ENCODE data around the gene TEX29.

The TEX29 gene

DNA sequence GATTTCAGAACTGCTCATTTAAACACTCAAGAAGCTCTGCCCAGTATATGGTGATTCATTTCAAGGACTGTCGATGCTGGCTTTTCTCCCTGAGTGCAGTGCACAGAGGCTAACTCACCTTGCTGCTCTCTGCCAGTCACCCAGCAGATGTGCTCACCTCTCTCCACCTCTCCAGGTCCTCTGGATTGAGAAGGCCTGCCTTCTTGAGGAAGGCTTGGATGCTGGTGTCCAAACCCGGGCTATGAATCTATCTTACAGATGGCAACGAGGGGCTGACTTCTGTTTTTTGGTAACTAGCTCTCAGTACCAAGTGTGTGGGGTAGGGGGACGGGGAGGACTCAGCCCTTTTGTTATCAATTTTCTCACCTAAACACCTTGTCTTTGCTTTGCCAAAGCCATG, 47.6 kb downstream of the TEX29 start:
- DNase-seq (ENCODE audit: low spot score) = no peak

DNA sequence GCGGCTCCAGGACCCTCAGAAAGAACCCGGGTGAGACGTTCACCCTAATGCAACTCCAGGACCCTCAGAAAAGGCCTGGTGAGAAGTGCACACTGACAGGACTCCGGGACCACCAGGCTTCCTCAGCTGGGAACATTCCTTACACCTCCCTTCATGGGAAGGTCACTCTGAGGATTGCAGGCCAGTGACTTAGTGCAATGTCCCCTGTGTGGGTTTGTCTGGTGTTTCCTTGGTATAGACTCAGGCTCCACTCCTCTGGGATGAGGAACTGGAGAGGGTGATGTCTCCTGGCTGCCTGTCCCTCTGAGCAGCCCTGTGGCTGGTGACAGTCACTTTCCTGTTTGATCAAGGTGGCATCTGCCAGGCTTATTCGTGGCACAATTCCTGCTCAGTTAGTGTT, 49.7 kb downstream of the TEX29 start:
- DNase-seq (ENCODE audit: low spot score) = no peak

DNA sequence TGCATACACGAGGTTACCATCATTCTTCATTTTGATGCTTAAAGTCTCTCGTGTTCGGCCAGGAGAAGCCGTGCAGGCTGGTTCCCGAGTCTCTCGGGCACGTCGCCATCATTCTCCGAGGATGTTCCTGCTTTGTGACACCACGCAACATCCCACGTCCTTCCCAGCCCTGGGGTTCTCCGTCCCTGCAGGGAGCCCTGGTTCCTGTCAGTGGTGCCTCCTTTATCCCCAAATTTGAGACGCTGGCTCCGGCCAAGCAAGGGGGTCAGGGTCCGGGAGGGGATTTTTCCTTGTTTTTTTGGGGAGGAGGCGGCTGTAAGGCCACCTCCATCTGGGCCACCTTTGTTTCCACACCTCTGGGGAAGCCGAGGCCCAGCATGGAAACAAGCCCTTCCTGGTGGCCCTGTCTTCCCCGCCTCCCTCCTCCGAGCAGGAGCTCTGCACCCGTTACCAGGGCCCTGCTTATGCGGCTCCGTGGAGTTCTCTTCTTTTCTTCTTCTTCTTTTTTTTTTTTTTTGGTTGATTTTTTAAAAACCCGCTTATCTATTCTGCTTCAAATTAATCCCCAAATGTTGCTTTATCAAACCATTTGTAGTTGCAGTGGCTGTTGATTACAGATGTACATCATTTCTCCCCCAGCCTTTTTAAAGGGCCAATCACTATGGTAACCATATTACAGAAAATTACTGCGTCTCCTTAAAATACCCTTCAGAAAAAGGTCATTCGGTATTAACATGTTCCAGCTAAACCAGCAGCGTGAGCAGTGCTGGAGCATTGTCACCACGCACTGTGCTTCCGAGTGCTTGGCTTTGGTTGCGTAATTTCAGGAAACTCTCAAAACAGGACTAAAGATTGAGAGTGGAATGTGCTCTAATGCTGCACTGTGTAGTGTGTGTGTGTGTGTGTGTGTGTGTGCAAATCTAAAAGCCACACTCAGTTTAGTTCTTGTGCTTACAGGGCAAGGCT, 50.4 kb downstream of the TEX29 start:
- no peak for DNase-seq (ENCODE audit: low spot score)

DNA sequence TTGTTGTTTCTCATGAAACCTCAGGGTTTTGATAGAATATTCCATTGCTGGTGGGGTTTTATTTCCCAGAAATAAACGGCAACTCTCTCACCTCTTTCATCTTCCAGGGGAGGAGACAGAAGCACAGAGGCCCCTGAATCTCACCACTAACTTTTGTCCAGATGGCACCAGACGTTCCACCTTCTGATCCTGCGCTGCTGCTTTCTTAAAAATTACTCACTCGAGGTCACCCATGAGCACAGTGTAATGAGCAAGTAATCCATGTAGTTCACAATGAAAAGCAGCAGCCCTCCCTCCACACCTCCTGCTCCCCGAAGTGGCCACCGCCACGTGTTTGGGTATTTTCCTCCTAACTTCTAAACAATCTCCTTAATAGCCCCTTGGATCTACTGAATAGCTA, 51.3 kb downstream of the TEX29 start:
- no peak for DNase-seq (ENCODE audit: low spot score)

DNA sequence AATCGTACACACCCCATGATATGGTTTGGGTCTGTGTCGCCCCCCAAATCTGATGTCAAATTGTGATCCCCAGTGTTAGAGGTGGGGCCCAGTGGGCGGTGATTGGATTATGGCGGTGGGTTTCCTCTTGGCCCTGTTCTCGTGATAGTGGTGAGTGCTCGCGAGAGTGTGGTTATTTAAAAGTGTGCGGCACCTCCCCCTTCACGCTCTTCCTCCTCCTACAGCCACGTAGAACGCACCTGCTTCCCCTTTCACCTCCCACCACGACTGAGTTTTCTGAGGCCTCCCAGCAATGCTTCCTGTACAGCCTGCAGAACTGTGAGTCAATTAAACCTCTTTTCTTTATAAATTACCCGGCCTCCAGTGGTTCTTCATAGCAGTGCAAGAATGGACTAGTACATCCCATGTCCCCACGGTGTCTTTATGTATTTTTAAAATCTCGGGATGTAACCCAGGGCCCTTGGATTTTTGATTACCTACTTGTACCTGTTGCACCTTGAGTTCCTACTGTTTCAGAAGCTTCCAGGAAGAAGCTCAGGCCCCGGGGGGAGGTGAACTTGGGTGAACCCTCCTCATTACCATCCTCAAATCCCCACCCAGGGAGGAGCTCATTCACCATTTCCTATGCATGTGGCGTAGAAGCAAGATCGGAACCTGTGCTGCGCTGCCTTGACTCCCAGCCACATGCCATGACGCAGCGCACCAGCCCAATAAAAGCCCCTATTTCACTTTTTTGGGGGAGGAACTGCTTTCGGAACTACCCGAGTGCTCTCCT, 52.4 kb downstream of the TEX29 start:
- DNase-seq (ENCODE audit: low spot score) = no peak

DNA sequence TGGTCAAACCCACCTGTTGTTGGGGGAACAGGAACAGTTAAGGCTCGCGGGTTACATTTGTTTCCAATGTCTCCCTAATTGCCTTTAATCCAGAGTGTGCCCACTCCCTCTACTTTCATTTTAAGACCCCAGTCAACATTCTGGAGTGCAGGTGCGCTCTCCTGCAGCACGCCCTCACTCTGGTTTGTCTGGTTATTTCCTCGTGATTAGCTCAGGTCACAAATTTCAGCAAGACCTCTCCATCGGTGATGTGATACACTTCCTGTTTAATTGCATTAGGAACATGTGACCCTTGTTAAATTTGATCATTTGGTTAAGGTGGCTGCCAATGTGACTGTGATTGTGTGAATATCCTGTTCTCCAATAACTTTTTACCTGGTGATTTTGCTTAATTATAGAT, 53.0 kb downstream of the TEX29 start:
- no peak for DNase-seq (ENCODE audit: low spot score)

DNA sequence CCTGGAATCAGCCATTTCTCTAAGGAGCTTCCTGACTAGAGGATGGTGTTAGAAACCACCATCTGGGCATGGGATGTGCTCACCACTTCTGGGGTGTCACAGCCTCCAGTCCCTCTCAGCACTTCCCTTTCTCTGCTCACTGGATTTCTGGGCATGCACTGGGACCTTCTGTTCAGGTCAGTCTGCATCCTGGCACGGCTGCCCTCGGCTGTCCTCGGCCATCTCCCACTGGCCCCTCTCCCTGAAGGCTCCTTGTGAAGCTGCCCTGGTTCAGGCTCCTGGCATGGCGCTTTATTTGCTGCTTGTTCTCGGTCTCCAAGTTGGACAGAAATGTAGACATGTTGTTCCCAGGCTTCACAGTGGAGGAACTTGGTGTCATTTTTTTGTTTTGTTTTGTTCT, 60.0 kb downstream of the TEX29 start:
- no peak for DNase-seq (ENCODE audit: low spot score)

DNA sequence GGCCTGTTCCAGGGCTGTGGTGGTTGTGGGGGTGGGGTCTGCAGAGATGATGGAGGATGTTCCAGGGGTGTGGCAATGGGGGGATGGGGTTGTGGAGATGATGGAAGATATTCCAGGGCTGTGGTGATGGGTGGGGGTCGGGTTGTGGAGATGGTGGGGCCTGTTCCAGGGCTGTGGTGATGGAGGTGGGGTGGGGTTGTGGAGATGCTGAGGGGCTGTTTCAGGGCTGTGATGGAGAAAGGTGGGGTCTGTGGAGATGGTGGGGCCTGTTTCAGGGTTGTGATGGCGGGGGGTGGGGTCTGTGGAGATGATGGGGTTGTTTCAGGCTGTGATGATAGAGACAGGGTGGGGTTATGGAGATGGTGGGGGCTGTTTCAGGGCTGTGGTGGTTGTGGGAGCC, 62.0 kb downstream of the TEX29 start:
- no peak for DNase-seq (ENCODE audit: low spot score)

DNA sequence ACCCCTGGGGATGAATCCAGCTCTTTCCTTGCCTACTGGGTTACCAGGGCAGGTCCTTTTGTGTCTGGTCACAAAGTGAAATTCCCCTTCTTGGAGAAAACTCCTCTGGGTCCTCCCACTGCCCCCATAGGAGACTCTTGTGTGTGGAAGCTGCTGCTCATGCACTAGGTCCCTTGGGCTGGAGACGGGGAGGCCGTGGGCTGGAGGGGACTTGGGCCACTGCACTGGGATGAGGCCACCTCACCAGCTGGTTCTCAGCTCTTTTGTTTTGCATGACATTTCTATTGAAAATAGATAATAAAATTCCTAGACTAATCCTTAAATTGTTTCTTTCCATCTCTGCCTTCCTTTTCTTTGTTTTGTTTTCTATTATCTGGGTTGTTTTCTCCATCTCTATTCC, 62.4 kb downstream of the TEX29 start:
- no peak for DNase-seq (ENCODE audit: low spot score)

DNA sequence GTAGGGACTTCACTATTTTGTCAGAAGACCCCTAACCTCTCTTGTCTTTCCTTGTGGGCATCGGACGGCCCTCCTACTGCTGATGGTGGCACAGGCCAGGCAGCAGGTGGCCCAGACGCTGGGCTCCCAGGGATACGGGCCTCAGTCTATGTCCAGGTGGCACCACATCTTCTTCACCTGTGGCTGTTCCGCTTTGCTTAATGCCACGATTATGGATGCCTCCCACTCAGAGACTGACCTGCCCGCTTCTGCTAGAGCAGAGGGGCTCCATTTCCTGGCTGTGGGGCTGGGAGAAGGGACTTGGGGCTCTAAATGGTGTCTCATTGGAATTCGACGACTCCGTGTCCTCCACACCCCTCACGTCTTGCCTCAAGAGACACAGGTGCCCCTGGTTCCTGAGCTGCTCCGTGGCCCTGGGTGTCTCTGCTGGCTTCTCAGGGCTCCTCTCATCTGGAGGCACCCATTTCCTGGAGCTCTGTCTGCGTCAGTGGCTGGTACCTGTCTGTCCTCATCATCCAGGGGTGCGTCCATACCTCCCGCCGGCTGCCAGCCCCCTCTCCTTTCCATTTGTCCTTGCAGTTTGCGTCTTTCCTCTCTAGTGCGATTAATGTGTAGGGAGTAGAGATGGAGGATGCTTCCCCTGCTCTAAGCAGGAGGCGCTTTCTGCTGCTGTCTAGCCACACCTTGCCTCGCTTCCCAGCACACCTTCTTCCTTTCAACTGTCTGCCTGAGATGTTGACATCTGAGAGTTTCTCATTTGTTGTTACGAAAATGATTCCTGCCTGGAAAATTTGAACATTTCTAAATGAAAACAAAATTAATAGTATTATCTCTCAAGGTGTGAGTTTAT, 63.4 kb downstream of the TEX29 start:
- DNase-seq (ENCODE audit: low spot score) = no peak

DNA sequence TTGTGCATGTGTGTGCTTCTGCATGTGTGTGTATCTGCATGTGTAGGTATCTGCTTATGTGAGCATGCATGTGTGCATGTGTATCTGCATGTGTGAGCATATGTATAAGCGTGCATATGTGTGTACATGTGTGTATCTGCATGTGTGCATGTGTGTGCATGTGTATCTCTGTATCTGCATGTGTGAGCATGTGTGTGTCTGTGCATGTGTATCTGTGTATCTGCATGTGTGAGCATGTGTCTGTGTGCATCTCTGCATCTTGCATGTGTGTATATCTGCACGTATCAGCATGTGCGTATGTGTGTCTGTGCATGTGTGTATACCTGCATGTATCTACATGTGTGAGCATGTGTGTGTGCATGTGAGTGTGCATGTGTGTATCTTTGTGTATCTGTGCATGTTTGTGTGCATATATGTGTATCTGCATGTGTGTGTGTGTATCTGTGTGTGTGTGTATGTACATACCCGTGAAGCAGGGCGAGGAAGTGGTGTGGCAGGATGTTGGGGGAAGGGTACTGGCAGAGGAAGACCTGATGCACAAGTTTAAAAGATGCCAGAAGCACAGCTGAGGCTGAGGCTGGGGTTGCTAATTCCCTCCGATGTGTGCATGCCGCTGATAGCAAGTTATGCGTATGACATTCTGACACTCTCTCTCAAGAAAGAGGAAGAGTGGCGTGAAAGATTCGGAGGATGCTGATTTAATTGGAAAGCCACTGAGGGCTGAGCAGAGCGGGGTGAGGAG, 64.2 kb downstream of the TEX29 start:
- DNase-seq (ENCODE audit: low spot score) = no peak

DNA sequence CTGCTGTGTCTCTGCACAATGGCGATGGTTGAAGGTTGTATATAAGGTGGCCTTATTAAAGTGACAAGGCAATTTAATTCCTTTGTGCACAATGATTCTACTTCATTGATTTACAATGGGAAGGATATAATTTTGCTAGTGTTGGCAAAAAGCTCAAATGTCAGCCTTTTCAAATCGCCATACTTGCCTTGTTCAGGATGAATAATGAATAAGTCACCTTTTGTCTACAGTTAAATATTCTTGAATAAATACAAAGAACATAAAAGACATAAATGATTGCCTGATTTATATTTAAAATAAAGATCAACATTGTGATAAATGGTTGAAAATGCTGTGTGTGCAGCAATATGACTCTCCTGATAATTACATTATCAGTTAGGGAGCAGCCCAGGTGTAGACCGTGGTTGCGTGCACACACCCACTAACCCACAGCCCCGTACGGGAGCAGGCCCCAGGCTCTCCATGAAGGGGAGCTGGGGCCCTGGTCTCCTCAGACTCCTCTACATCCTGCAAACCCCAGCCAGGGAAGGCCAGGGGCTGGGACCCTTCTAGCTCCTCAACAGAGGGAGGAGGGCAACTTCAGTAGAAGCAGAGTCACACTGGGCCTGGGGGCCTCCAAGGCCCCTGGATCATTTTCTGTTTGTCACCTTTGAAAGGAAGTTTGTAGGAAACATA, 64.9 kb downstream of the TEX29 start:
- no peak for DNase-seq (ENCODE audit: low spot score)

DNA sequence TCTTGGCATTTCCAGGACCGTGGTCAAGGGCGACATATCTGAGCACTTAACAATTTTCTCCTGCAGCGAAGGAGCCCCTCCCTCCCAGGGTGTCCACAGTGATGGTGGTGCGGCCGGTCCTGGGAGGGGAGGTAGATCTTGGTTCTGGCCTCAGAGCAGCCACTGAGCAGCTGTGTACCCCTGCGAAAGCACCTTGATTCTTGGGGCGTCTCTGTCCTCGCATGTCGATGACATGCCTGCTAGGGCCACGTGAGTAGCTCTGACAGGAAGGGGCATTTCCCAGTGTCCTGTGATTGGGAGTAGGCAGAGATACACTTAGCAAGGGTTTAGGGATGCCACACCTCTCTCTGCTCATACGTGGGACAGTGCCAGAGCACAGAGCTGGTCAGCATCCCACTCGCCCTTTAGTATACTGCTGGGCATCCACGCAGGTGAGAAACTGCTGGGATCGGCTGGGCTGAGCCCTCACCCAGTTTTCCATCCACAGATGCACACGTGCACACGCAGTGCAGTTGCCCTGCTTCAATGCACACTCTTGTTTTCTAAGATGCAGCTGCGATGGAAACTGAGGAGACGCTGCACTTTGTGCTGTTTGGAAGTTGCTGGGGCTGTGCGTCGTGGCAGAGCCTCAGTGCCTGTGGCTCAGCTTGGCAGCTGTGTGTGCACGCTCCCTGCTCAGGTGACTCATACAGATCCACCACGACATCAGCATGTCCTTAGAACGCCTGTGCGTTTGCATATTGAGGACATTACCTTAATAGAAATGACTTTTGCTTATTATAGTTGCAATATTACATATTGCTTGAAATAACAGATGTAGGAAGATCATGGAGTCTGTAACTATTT, 66.8 kb downstream of the TEX29 start:
- no peak for DNase-seq (ENCODE audit: low spot score)

DNA sequence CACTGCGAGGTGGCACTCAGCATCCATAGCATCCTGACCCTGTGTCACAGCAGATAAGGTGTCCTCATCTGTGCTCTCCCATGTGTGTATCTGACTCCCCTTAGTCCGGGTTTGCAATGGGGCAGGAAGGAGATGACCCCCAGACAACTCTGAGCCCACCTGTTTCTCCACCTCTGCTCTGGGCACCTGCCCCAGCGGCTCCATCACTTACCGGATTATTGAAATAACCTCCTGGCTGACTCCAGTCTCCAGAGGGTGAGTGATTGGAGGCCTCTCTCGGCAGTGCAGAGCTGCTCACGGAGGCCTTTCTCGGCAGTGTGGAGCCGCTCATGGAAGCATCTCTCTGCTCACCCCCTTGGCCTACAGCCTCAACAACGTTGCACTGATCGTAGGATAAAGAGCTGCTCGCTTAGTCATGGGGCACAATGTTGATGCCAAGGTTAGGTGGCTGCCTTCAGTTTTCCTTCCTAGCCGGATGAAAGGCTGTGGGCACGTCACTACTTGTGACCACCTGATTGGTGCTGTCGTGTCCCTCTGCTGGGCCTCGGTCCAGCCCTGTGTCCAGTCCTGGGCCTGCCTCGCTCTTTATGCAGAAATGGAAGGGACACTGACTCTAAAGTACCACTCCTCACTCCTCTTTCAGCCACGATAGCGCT, 67.6 kb downstream of the TEX29 start:
- DNase-seq (ENCODE audit: low spot score) = no peak

DNA sequence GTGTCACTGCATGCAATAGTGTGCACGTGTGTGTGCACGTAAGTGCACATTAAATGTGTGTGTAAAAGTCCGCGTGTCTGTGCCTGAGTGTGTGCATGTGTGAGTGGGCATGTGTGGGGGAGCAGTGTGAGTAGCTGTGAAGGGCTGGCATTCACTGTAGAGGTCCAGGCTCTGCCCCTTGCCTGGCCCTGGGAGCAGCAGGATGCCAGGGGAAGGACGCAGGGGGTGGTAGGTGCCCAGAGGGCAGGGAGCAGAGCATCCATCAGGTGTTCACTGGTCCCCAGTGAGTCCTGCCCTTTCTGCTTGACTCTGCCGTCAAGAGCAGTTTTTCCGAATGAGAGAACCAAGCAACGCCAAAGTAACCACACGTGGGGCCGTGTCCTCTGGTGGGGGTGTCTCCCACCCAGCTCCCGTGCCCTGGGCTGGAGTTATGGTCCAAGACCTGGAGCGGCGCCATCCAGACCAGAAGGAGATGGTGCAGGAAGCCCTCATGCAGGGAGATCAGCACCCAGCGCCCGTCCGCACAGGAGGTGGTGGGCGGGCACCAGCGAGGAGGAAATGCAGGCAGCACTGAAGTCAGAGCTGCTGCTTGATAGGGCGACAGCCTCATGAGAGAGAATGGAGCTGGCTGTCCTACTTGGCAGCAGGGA, 68.5 kb downstream of the TEX29 start:
- no peak for DNase-seq (ENCODE audit: low spot score)

DNA sequence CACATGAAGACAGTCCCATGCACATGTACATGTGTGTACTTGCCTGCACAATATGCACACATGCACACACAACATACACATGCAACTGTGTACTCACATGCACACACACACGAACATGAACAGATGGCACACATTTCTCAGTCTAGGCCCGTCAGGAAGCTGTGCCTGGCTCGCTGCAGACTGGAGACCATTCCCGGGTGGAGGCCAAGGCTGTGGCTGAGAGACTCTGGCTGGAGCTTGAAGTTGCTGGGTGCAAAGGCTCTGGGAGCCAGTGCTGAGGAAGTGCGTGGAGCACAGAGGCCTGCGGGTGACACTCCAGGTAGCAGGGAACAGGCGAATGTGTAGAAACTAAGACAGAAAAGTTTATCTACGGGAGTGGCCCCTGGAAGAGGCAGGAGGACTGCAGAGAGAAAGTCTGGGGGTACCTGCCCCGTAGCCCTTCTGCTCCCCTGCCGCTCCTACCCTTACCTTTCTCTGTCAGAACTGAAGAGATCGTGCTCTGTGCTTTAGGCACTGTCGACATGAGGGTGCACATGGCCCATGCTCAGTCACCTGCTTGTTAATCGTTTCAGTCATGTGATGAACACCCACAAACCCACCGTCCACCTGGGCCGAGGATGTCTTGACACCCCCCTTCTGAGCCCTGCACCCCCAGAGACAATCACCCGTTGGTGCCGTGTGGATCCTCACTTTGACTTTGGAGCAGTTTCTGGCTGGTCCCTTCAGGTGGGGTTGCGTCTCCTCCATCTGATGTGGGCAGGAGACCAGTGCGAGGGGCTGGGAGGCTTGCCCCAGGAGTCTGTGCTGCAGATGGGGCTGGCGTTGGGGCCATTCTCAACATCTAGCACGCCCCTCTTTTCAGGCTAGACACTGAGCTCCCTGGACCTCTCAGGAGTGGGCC, 69.4 kb downstream of the TEX29 start:
- no peak for DNase-seq (ENCODE audit: low spot score)

DNA sequence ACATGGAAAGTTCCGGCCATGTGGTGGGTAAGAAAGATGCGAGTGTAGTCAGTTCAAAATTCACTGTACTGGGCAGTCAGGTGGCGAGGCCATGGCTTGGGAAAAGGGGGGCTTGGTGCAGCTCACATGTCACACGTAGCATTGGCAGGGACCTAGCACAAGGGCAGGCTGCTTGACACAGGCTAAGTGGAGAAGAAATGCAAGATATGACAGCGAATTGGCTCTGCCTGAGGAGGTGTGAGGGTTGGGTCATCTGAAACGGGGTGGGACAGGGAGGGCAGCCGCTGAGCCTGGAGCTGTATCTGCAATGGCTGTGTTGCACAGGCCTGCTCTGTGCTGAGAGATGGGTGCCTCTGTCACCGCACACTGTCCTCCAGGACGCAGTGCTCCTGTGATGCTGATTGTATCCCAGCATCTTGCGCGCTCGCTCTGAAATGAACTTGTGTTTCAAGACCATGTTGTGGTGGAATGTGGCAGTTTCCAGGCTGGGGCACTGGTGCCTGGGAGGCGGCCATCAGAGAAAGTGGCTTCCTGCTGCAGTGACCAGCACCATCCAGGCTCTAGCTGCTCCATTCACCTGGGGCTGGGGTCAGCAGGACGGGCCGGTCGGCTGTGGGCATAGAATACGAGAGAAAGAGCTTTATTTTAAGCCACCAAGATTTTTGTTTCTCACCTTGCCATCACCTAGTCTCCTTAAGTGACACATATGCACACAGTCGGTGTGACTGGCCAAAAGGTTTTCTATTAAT, 70.3 kb downstream of the TEX29 start:
- no peak for DNase-seq (ENCODE audit: low spot score)

Measured in globus pallidus (tissue), 1 donor.